Endothelial cell of umbilical vein (primary cell): ENCODE measurements around the gene COL13A1. TPM values are rescaled to one million over a fixed set of nuclear protein-coding genes. Genes with fewer than 3 reads are reported as not detected.
A peak's percentile ranks its signal among the peaks of the same experiment; 100 is the strongest.

ENCODE experiments used
- BruUV-seq: library from RNA; stranded (reverse); fragments of 400-500 nt; replicated peaks from 2 replicates; lab custom pipeline; 2021; lab: Mats Ljungman, UMichigan
- CTCF ChIA-PET: fragments of 300-600, 350-600 bp; sonication (Branson Sonifier 250); formaldehyde crosslinking; loops from one replicate; lab custom pipeline; 2021; ENCODE audit warnings: antibody characterized with exemption, inconsistent platforms; lab: Charles Lee
- POLR2A ChIA-PET: fragments of 300-600, 350-600 bp; sonication (Branson Sonifier 250); formaldehyde crosslinking; loops from one replicate; lab custom pipeline; 2021; ENCODE audit warnings: antibody characterized with exemption, inconsistent platforms; lab: Charles Lee
- DNase-seq: peaks from one replicate; pipeline ENCODE4 v3.0.0-alpha.2; 2011; ENCODE audit warnings: low read depth, low spot score
- FAIRE-seq: peaks from 2 replicates; lab custom pipeline; 2011; peaks lifted over from hg19 to GRCh38; lab: Jason Lieb, UNC
- H2AFZ ChIP-seq: 2 replicates; pipeline ENCODE4 v1.6.0; 2012; ENCODE audit warnings: low read depth, low read length, control low read depth, inconsistent platforms
- H3K27ac ChIP-seq: 2 replicates; pipeline ENCODE4 v1.5.1; 2011; ENCODE audit warnings: low read depth, mild to moderate bottlenecking, control low read depth, low read length, moderate library complexity; ENCODE audit not compliant: insufficient read depth
- H3K27me3 ChIP-seq, 2 experiments: 2 replicates each; pipeline versions ENCODE4 v1.6.0 to v1.6.1; 2011; ENCODE audit warnings: low read length in 2 of 2, mixed read lengths in 1 of 2; ENCODE audit not compliant: control insufficient read depth in 2 of 2, insufficient read depth in 2 of 2
- H3K36me3 ChIP-seq, 2 experiments: 2 replicates in 1 of 2; 3 replicates in 1 of 2; pipeline ENCODE4 v1.5.1; 2011; ENCODE audit warnings: low read length in 2 of 2, mild to moderate bottlenecking in 1 of 2, moderate library complexity in 1 of 2; ENCODE audit not compliant: control insufficient read depth in 2 of 2, insufficient read depth in 2 of 2; ENCODE audit errors: extremely low read depth in 1 of 2
- H3K4me1 ChIP-seq: 3 replicates; pipeline ENCODE4 v1.5.1; 2011; ENCODE audit warnings: mild to moderate bottlenecking, low read length; ENCODE audit not compliant: control insufficient read depth, insufficient read depth; ENCODE audit errors: extremely low read depth
- H3K4me2 ChIP-seq: 2 replicates; pipeline ENCODE4 v1.6.1; 2011; ENCODE audit warnings: low read length, control low read depth, mixed read lengths; ENCODE audit not compliant: insufficient read depth
- H3K4me3 ChIP-seq, 3 experiments: fragments of 200-600 bp in 1 of 3; sonication (generic), shearing (Covaris generic) in 1 of 3; replicated peaks in 1 of 3; 2 replicates each; pipeline ENCODE4 v1.5.1; 2011 to 2016; ENCODE audit warnings: control low read depth in 3 of 3, low read length in 3 of 3, mild to moderate bottlenecking in 2 of 3, inconsistent platforms in 1 of 3, low read depth in 1 of 3, moderate library complexity in 1 of 3; ENCODE audit not compliant: insufficient read depth in 1 of 3
- H3K79me2 ChIP-seq: 2 replicates; pipeline ENCODE4 v1.6.0; 2012; ENCODE audit warnings: low read length, inconsistent platforms; ENCODE audit not compliant: control insufficient read depth, insufficient read depth
- H3K9ac ChIP-seq: replicated peaks from 2 replicates; pipeline ENCODE3; 2011; ENCODE audit warnings: low read length, control low read depth; ENCODE audit not compliant: insufficient read depth; ENCODE audit errors: extremely low read depth
- H3K9me1 ChIP-seq: replicated peaks from 3 replicates; pipeline ENCODE4 v1.6.0; 2011; ENCODE audit warnings: mild to moderate bottlenecking, low read length; ENCODE audit not compliant: control insufficient read depth, insufficient read depth; ENCODE audit errors: extremely low read depth
- H3K9me3 ChIP-seq: replicated peaks from 2 replicates; pipeline ENCODE4 v1.5.1; 2012; ENCODE audit warnings: low read length, inconsistent platforms; ENCODE audit not compliant: control insufficient read depth, insufficient read depth
- H4K20me1 ChIP-seq: replicated peaks from 2 replicates; pipeline ENCODE3; 2011; ENCODE audit warnings: mild to moderate bottlenecking, low read length; ENCODE audit not compliant: control insufficient read depth, insufficient read depth; ENCODE audit errors: extremely low read depth
- GATA2 ChIP-seq: IDR thresholded peaks from 2 replicates; pipeline ENCODE4 v1.7.0; 2011; ENCODE audit warnings: low read depth, mild to moderate bottlenecking, moderate library complexity, mixed read lengths, low read length; ENCODE audit not compliant: insufficient read length, insufficient read depth
- POLR2A ChIP-seq: IDR thresholded peaks from 2 replicates; pipeline ENCODE4 v1.6.1; 2012; ENCODE audit warnings: low read depth, mild to moderate bottlenecking, control low read depth, low read length
- dilution Hi-C: fragments of 300-500 bp; cut with MboI; formaldehyde crosslinking; loops from one replicate; pipeline ENCODE4 v1.15.0; 2019; ENCODE audit warnings: low sequenced_read_pairs; ENCODE audit not compliant: extremely low pct_ligation_motif_present
- intact Hi-C: fragments of 100-400 bp; cut with micrococcal nuclease; formaldehyde crosslinking; loops from one replicate; pipeline ENCODE4 v1.10.0; 2022
- polyA plus RNA-seq, 4 experiments: library from polyadenylated mRNA; depleted of rRNA in 3 of 4; stranded (reverse) in 3 of 4; unstranded in 1 of 4; fragments of >200 nt; gene quantifications; 2 replicates each; pipeline versions ENCODE4 v1.2.1 to v1.2.3, GENCODE V29; 2011 to 2012; ENCODE audit warnings: missing spikeins in 1 of 4
- total RNA-seq: library from RNA; stranded (reverse); gene quantifications from 2 replicates; pipeline ENCODE4 v1.2.3, GENCODE V29; 2021
- TF ChIP-seq, protein P1 (sequence below), 2 donors: IDR thresholded peaks; 1 replicate in 1 of 2; 2 replicates in 1 of 2; pipeline ENCODE4 v1.5.1; 2011; ENCODE audit warnings: low read length in 2 of 2, mild to moderate bottlenecking in 2 of 2, moderate library complexity in 2 of 2, control low read depth in 1 of 2, inconsistent platforms in 1 of 2, low read depth in 1 of 2; ENCODE audit not compliant: insufficient read depth in 1 of 2; ENCODE audit errors: extremely low read depth in 1 of 2

COL13A1 gene
- total and polyA plus RNA-seq, 2 donors (not counting 3 experiments of a cell fraction or from before 2014, with no cell fraction given) = 21.4 to 47.5 TPM

DNA sequence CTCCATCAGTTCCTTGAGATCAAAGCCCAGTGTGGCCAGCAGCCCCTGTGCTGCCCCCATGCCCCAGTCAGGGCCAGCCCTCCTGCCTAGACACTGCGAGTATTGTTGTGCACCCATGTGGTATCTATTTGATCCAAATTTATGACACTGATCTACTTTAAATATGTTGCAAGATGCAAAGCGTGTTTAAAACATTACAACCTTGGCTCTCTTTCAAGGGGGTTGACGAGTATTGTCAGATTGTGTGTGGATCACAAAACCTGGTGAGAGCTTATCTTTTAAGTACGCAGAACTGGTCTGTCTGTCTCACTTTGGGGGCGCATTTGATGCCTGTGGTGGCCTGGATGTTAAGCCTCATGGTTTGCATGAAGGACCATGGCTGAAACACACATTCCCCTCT is 108.9 kb downstream of the COL13A1 start:
- Histone ChIP-seq H4K20me1 (no peaks in the 10 kb centered on the region), H3K9me1 (no peaks in the 10 kb centered on the region), H3K27me3 (no peaks in the 10 kb centered on the region), H3K79me2 (no peaks in the 10 kb centered on the region), H3K9ac (no peak overlapping the region), H3K9me3 (no peaks in the 10 kb centered on the region), H3K4me3 (no peak overlapping the region), H3K4me1 (peaks cover 17% of the 10 kb centered on the region), H3K36me3 (no peaks in the 10 kb centered on the region), H2AFZ (no peak overlapping the region), H3K4me2 (no peak overlapping the region), H3K27ac (no peak overlapping the region)
- TF ChIP-seq, protein P1, sequence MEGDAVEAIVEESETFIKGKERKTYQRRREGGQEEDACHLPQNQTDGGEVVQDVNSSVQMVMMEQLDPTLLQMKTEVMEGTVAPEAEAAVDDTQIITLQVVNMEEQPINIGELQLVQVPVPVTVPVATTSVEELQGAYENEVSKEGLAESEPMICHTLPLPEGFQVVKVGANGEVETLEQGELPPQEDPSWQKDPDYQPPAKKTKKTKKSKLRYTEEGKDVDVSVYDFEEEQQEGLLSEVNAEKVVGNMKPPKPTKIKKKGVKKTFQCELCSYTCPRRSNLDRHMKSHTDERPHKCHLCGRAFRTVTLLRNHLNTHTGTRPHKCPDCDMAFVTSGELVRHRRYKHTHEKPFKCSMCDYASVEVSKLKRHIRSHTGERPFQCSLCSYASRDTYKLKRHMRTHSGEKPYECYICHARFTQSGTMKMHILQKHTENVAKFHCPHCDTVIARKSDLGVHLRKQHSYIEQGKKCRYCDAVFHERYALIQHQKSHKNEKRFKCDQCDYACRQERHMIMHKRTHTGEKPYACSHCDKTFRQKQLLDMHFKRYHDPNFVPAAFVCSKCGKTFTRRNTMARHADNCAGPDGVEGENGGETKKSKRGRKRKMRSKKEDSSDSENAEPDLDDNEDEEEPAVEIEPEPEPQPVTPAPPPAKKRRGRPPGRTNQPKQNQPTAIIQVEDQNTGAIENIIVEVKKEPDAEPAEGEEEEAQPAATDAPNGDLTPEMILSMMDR (IDR thresholded peaks at IDR 0.05; ENCODE audit: extremely low read depth in 1 of 2, insufficient read depth in 1 of 2, low read depth in 1 of 2, low read length in 2 of 2) = no peak
- DNase-seq (no peak), FAIRE-seq (no peak)
- intact Hi-C loops (no loop called here), dilution Hi-C loops (no loop called here)
- BruUV-seq = no TSS peak
- POLR2A ChIA-PET = no interaction called here
- CTCF ChIA-PET = interaction anchor here (0.7 to 11.1 kb wide), 6 partner anchors 104 to 266 kb away, joined by 3 to 622 read pairs (median 4); no protein-coding TSS in a partner anchor

DNA sequence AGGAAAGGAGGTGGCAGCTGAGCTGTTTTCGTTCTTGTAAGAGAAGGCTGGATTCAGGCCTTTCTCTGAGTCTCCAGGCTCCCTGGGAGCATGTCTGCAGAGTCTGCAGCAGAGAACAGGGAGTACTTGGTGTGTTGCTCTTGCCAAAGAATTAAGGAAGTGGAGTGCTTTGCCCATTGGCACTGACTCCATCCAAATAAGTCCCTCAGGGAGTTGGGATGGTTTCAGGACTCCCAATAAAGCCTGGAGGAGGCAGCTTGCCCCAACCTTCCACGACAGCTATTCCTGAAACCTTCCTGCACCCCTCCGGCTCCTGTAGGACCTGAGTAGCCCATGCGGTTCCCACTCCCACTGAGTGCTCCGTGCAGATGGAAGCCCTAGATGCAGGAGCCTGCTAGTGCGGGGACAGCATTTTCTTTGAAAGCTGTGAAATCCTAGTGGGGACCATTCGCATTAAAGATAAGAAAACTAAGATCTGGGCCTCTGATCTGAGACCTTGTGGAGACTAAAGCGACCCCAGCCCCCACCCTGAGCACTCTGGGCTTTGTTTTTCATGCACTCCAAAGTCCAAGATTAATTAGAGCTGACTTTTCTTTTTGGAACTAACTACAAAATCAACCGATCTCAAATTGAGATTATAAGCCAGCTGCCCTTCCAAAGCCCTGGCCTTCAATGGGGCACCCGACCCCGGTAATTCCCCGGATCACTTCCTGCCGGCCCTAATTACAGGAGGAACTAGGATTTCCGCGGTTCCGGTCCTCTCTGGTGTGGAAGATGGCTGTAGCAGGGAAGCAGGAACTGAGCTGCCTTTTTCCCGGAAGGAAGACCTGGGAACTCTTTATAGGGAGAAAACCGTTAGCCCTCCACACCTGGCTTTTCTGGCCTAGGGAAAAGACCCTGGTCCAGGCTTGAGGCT is 110.2 kb downstream of the COL13A1 start:
- FAIRE-seq (peak; percentile 58), DNase-seq (peak; percentile 5)
- intact Hi-C loops (no loop called here), dilution Hi-C loops (no loop called here)
- H3K27ac ChIP-seq = no peak overlapping the region
- ChIA-PET CTCF (interaction anchor here (0.9 to 11.1 kb wide), 18 partner anchors 11 to 269 kb away, joined by 3 to 622 read pairs (median 4); partner anchors contain the start of gene COL13A1), POLR2A (interaction anchor here (0.9 kb wide), 1 partner anchor 42 kb away, joined by 3 read pairs; no protein-coding TSS in a partner anchor)
- H3K4me3 ChIP-seq = no peak overlapping the region
- no peaks in the 10 kb centered on the region for H3K9me1 ChIP-seq
- H4K20me1 ChIP-seq = no peaks in the 10 kb centered on the region
- H2AFZ ChIP-seq = no peak overlapping the region
- BruUV-seq = no TSS peak
- H3K4me1 ChIP-seq = peaks cover 17% of the 10 kb centered on the region
- no peaks in the 10 kb centered on the region for H3K9me3 ChIP-seq
- H3K79me2 ChIP-seq = no peaks in the 10 kb centered on the region
- H3K36me3 ChIP-seq = no peaks in the 10 kb centered on the region
- TF ChIP-seq GATA2 (no peak), POLR2A (no peak)
- H3K9ac ChIP-seq = no peak overlapping the region
- no peaks in the 10 kb centered on the region for H3K27me3 ChIP-seq
- no peak overlapping the region for H3K4me2 ChIP-seq
